GM21576 (cell line): ENCODE results near the gene RPH3AL.
"Not testable (repeated sequence)": the region's sequence is repeated elsewhere in the genome, so short reads cannot be mapped to it uniquely, and the experiment has no call there.

ENCODE experiments used
- ATAC-seq: cut with Tn5 transposase; IDR thresholded peaks from one replicate; pipeline ENCODE4 v1.9.1; 2021; ENCODE audit warnings: mild to moderate bottlenecking, moderate library complexity; ENCODE audit not compliant: unreplicated experiment

Gene RPH3AL

DNA sequence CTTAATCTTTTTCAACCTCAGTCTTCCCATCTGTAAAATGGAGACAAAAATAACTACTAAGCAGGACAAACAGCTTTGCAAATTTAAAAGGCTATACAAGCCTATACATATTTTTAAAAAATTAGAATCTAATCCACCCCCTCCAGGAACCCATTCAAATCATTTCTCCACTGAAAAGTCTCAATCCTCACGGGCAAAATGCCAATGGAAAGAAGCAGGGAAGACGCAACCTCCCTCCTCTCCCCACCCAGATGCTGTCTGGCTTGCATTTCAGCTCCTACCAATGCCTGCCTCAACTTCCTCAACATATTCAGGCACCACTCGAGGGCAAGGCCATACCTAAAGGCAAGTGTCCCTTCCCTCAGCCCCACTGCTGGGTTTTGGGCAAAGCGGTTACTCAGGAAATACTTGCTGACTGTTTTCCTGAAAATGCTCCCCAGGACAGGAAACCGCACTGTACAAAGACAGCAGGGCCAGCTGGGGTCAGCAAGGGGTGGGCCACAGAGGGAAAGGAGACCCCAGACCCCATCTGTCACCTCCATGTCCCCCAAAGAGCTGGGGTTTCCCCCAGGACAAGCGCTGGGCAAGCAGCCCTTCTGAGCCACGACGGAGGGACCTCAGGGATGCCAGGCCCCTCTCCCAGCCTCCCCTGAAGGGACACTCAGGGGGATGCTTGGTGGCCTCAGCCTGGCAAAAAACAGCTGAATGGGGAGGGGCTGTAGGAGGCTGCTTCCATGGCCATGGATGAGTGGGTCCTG, 123.5 kb downstream of the RPH3AL start:
- ATAC-seq = no peak

- no peak for ATAC-seq
These were observed 124.5 kb downstream of the RPH3AL start for GRCh38 chr17:227946-228615.

DNA sequence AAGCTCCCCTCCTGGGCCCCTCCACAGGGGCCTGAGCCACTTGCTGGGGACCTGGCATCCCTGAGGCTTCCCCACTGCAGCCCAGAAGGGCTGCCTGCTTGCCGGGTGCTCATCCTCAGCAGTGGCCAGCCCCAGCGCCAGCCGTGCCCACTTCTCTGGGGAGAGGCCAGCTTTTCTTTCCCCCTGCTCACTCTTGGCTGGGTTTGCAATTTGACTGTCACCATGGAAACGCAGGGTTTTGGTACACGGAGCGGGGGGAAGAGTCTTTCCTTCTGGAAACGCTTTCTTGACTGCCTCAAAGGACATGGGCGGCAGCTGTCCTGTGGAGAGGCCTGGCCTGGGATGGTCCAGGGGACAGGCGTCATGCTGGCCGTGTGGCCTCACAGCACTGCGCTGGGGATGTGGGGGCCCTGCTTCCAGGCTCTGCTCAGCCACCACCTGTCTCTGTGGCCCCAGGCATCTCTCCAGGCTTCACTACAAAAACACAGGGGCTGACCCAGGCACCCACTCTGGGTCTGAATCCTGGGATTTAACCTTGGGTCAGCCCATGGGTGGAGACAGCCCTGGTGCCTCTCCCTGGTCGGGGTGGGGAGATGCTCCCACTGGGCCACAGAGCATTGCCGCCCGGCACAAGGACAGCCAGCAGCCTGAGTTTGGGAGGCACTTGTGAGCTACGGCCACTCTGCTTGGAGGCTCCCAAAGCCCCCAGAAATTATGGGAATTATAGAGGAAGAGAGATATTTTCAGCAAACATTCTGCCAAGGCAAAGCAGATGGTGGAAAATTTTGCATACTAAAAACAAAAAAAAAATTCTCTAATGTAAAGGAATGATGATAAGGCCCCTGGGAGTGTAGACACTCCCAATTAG, 125.3 kb downstream of the RPH3AL start:
- no peak for ATAC-seq

DNA sequence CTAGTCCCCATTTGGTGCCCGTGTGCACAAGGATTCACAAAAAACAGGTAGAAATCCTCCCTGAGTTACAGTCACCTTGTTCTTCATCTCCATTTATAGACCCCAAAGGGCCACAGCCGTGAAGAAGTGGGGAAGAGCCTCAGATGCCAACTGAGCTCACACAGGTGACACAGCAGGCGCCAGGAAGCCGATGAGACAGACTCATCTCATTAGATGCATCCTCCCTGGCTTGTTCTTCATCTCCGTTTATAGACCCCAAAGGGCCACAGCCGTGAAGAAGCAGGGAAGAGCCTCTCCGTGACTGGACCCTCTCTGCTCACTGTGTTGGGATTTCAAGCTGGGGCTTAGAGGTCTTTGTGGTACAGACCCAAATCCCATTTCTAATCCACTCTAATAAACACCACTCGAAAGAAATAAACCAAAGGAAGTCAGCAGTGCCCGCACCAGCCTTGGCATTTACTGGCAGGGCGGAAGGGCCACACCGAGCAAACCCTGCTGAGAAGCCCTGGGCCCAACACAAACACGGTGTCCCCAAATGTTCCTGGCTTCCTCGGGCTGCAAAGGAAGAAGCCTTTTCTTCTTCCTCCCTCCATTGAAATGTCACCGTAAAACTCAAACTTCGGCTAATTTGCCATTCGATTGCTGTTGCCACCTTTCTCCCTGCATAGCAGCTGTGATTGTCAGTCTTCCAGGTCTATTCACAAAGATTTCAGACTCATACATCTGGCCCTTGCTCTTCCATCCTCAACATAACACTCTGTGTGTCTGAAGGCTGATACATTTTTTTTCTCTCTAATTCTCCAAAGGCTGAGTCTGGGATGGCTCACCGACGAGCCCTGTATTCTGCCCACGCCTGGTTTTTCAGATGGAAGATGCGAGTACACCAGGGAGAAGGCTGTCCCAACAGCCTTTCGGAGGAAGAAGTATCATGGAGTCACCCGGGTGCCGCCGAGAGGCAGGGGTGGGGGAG, 126.2 kb downstream of the RPH3AL start:
- no peak for ATAC-seq

GRCh38 chr17:225551-225950, 127.1 kb downstream of the RPH3AL start:
- ATAC-seq = no peak

DNA sequence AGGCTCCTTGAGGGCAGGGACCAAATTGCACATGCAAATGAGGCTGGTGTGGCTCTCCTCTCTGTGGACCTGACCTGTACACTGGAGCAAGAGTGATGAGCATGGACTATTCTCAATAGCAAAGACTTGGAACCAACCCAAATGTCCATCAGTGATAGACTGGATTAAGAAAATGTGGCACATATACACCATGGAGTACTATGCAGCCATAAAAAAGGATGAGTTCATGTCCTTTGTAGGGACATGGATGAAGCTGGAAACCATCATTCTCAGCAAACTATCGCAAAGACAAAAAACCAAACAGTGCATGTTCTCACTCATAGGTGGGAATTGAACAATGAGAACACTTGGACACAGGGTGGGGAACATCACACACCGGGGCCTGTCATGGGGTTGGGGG, 128.0 kb downstream of the RPH3AL start:
- ATAC-seq = not testable (repeated sequence)

GRCh38 chr17:223723-224471, 128.7 kb downstream of the RPH3AL start:
- ATAC-seq = no peak

DNA sequence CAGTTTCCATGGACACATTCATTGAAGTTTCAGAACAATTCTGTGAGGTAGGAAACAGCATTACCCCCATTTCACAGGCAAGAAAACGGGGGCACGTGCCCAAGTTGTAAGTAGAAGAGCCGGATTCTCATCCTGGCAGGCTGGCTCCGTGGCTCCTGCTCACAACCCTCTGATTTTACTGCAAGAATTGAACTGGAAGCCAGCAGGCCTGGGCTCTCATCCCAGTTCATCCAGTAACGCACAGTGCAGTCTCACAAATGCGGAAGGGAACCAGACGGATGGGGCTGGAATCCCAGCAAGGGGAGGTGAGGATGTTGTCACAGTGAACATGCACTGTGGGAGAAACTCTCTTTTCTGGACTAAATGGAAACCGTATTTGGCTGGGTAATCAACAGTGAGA, 130.4 kb downstream of the RPH3AL start:
- no peak for ATAC-seq

DNA sequence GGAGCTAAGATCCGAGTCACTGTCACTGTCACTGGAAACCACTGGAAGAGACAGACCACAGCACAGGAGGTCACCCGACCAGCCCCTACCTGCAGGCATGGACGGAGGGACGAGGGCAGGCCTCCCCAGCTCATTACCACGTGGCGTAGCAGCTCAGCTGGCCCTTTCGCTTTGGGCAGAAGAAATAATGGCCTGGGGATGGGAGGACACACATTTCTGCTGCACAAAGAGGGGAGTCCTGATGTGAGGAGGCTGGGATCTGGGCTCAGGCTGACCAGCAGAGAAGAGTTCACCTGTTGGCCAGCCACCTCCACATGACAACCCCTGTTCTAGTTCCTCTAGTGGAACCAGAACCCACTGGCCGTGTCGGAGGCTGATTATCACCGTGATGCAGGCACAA, 132.9 kb downstream of the RPH3AL start:
- no peak for ATAC-seq

DNA sequence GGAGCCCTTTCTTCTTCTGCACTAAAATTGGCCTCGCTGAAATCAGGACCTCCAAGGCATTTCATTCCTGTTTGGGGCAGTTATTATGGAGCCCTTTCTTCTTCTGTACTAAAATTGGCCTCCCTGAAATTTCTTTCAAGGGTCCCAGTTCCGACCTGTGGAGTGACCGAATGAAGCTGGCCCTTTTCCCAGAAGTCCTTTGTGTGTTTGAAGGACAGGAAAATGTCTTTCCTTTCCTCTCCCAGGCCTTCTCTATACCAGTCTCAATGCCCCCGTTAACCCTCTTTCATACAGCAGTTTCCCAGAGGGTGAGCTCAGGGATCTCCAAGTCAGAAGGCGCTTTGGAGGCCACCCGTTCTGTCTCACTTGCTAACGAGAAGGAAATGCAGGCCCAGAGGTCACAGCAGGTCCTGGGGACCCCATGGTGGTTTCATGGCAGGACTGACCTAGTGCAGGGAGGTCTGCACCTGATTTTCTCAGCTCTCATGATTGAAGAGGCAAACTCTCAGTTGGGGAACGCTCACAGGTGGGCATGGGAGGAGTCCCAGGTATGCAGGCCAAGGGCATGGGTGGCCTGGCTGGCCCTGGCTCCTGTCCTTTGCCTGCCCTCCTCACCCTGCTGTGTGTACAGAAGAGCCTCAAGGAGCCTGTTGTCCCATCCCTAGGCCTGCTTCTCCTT, 134.0 kb downstream of the RPH3AL start:
- no peak for ATAC-seq

DNA sequence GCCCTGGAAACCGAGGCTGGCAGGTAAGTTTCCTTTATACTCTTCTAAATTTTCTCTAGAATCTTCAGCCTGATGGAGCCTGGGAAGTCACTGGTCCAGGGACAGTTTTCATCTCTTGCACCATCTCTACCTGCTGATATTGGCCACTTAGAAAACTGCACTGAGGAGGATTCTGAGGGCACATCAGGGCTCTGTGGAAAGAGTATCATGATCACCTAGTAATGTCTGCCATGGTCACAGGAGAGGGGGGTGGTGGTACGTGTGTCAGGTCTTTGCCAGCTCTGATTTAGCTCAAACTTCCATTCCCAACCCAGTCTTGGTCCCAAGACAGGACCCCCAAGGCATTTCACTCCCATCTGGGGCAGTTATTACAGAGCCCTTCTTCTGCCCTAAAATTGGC, 136.0 kb downstream of the RPH3AL start:
- no peak for ATAC-seq

- ATAC-seq = not testable (repeated sequence)
These were observed 136.8 kb downstream of the RPH3AL start for GRCh38 chr17:215563-216478.

GRCh38 chr17:214881-215331, 137.7 kb downstream of the RPH3AL start:
- ATAC-seq = no peak

- ATAC-seq = no peak
These were observed 139.1 kb downstream of the RPH3AL start for GRCh38 chr17:213286-214105.

GRCh38 chr17:210402-210801, 142.2 kb downstream of the RPH3AL start:
- no peak for ATAC-seq

GRCh38 chr17:208429-208828, 144.2 kb downstream of the RPH3AL start:
- ATAC-seq = no peak

DNA sequence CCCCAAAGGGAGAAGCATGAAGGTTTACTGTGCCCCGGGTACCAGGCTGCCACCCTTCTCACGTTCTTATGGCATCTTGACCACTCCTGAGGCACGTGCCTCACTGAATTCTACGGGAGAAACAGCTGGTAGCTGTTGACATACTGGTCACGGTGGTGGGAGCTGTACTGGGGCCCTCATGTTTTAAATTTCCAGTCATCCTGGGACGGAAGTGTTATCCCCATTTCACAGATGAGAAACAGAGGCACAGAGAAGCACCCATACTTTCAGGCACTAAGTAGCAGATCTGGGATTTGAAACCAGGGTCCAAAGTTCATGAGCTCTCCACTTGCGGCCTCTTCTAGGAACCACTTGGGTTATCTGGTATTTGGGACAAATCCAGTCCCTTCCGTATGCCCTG, 144.8 kb downstream of the RPH3AL start:
- no peak for ATAC-seq
